ENCODE measurements around the gene GRID1. TPM values are rescaled to one million over a fixed set of nuclear protein-coding genes. Genes with fewer than 3 reads are reported as not detected.

Gene GRID1
- polyA plus RNA-seq, 1 of the 3 experiments (the other 2 are of a cell fraction): 0.13 TPM

DNA sequence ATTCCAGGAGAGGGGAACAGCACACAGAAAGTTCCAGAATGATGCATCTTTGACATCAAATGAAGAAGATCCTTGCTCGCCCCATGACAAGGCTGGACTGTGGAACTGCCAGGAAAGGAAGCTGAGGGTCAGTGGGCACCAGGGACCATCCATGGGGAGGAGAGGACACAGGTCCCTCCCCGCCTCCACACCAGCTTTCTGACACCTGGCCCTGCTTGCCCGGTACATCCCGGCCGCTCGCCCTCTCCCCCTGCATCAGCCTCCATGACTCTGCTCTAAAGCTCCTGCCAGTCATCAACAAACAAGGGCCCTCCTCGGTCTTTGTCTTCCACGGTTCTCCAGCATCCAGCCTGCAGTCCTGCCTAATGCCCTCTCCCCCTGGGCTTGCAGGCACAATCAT, 222.3 kb downstream of the GRID1 start:
- Histone ChIP-seq H3K27ac (ENCODE audit: low read depth in 2 of 2, low read length in 1 of 2) (no peak overlapping the region), H3K9me3 (no peaks in the 10 kb centered on the region), H2AFZ (ENCODE audit: low read depth) (no peak overlapping the region), H3F3A (replicated peaks; ENCODE audit: insufficient read depth) (no peaks in the 10 kb centered on the region), H3K9ac (no peak overlapping the region), H3K36me3 (replicated peaks in 1 of 2; ENCODE audit: control insufficient read depth in 1 of 2, insufficient read depth in 2 of 2, low read length in 1 of 2) (no peaks in the 10 kb centered on the region), H3K9me2 (no peaks in the 10 kb centered on the region), H3K27me3 (ENCODE audit: insufficient read depth) (no peaks in the 10 kb centered on the region), H3K4me2 (no peak overlapping the region), H3K4me1 (ENCODE audit: control insufficient read depth in 1 of 2, insufficient read depth in 2 of 2, low read depth in 1 of 2, low read length in 1 of 2) (no peaks in the 10 kb centered on the region), H3K79me2 (ENCODE audit: insufficient read depth) (no peaks in the 10 kb centered on the region), H4K20me1 (ENCODE audit: insufficient read depth) (no peaks in the 10 kb centered on the region), H3K4me3 (ENCODE audit: low read depth in 2 of 2, low read length in 1 of 2) (no peak overlapping the region)
- POLR2A ChIA-PET: no interaction called here
- no peak for DNase-seq
- CTCF ChIA-PET: no interaction called here
- 37% methylated on average over 8 of the region's 8 CpGs for WGBS (ENCODE audit: low lambda C conversion rate)
- TF ChIP-seq GATA2 (CRISPR knock-in tag; IDR thresholded peaks at IDR 0.05) (no peak), MXI1 (IDR thresholded peaks at IDR 0.05; ENCODE audit: low read depth, low read length) (no peak), RXRA (IDR thresholded peaks at IDR 0.05; ENCODE audit: borderline replicate concordance, low read depth) (no peak)
- TF ChIP-seq, protein P1, sequence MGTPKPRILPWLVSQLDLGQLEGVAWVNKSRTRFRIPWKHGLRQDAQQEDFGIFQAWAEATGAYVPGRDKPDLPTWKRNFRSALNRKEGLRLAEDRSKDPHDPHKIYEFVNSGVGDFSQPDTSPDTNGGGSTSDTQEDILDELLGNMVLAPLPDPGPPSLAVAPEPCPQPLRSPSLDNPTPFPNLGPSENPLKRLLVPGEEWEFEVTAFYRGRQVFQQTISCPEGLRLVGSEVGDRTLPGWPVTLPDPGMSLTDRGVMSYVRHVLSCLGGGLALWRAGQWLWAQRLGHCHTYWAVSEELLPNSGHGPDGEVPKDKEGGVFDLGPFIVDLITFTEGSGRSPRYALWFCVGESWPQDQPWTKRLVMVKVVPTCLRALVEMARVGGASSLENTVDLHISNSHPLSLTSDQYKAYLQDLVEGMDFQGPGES (IDR thresholded peaks at IDR 0.05; ENCODE audit: low read depth, low read length): no peak

- Histone ChIP-seq H3K9me3 (no peaks in the 10 kb centered on the region), H3K79me2 (ENCODE audit: insufficient read depth) (no peaks in the 10 kb centered on the region), H3K27me3 (ENCODE audit: insufficient read depth) (no peaks in the 10 kb centered on the region), H3K4me3 (ENCODE audit: low read depth in 2 of 2, low read length in 1 of 2) (no peak overlapping the region), H3K4me1 (ENCODE audit: control insufficient read depth in 1 of 2, insufficient read depth in 2 of 2, low read depth in 1 of 2, low read length in 1 of 2) (no peaks in the 10 kb centered on the region), H3K27ac (ENCODE audit: low read depth in 2 of 2, low read length in 1 of 2) (no peak overlapping the region), H3F3A (replicated peaks; ENCODE audit: insufficient read depth) (no peaks in the 10 kb centered on the region), H3K9ac (no peak overlapping the region), H3K4me2 (no peak overlapping the region), H2AFZ (ENCODE audit: low read depth) (no peak overlapping the region), H3K36me3 (replicated peaks in 1 of 2; ENCODE audit: control insufficient read depth in 1 of 2, insufficient read depth in 2 of 2, low read length in 1 of 2) (no peaks in the 10 kb centered on the region), H4K20me1 (ENCODE audit: insufficient read depth) (no peaks in the 10 kb centered on the region), H3K9me2 (no peaks in the 10 kb centered on the region)
- WGBS (ENCODE audit: low lambda C conversion rate): 35% methylated on average over 5 of the region's 5 CpGs
- CTCF ChIA-PET: interaction anchor here (0.9 kb wide), 1 partner anchor 66 kb away, joined by 3 read pairs; no protein-coding TSS in a partner anchor
- POLR2A ChIA-PET: no interaction called here
- TF ChIP-seq RXRA (IDR thresholded peaks at IDR 0.05; ENCODE audit: borderline replicate concordance, low read depth): no peak
- DNase-seq: no peak
These were observed 224.7 kb downstream of the GRID1 start for GRCh38 chr10:86141896-86142295.

DNA sequence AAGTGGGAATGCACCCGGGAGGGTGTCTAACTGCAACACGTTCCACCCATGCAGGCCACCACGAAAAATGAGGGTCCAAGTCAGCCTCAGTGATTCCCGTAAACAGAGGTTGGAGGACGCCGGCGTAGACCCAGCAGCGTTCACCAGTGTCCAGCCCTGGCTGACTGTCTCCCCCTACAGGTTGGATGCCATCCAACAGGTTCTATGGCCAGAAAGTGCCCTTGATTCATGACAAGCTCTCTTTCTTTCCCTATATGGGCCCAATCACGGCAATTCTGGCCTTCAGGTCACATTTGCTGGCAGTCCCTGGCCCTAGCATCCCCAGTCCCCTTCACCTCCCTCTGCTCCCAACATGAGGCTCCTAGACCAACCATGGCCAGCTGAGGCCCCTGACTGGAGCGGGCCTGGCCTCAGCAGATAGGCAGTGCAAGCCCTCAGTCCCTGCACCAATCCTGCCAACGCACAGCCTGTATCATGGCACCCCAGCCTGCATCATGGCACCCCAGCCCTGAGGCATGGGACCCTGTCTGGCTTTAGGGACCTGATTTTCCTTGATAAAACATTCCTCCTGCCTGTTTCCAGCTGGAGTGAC, 227.4 kb downstream of the GRID1 start:
- H3K4me3 ChIP-seq (ENCODE audit: low read depth in 2 of 2, low read length in 1 of 2): no peak overlapping the region
- DNase-seq: no peak
- H3K27me3 ChIP-seq (ENCODE audit: insufficient read depth): no peaks in the 10 kb centered on the region
- no peaks in the 10 kb centered on the region for H3K4me1 ChIP-seq (ENCODE audit: control insufficient read depth in 1 of 2, insufficient read depth in 2 of 2, low read depth in 1 of 2, low read length in 1 of 2)
- ChIA-PET CTCF (interaction anchor here (0.9 to 1.6 kb wide), 6 partner anchors 9 to 592 kb away, joined by 3 to 4 read pairs (median 3); no protein-coding TSS in a partner anchor), POLR2A (no interaction called here)
- TF ChIP-seq RFX5 (IDR thresholded peaks at IDR 0.05; ENCODE audit: low read length) (no peak), SMC3 (IDR thresholded peaks at IDR 0.05; ENCODE audit: low read depth, low read length) (peak; percentile 4; the same call in 1 of the 2 replicates), CTCF (IDR thresholded peaks at IDR 0.05) (0 out of 2 replicates have a peak, but pooled peaks have one; percentile 7), TEAD4 (IDR thresholded peaks at IDR 0.05; ENCODE audit: borderline replicate concordance, insufficient read depth) (no peak), FOXM1 (IDR thresholded peaks at IDR 0.05; ENCODE audit: low read depth) (no peak), MEF2A (IDR thresholded peaks at IDR 0.05; ENCODE audit: borderline replicate concordance, low read depth) (no peak), ELF1 (IDR thresholded peaks at IDR 0.05) (no peak), TCF12 (IDR thresholded peaks at IDR 0.05) (no peak), RAD21 (IDR thresholded peaks at IDR 0.05; ENCODE audit: low read length) (peak; percentile 57)
- TF ChIP-seq, protein P2, sequence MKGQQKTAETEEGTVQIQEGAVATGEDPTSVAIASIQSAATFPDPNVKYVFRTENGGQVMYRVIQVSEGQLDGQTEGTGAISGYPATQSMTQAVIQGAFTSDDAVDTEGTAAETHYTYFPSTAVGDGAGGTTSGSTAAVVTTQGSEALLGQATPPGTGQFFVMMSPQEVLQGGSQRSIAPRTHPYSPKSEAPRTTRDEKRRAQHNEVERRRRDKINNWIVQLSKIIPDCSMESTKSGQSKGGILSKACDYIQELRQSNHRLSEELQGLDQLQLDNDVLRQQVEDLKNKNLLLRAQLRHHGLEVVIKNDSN (IDR thresholded peaks at IDR 0.05; ENCODE audit: borderline replicate concordance, low read depth): no peak
- TF ChIP-seq, protein P3, sequence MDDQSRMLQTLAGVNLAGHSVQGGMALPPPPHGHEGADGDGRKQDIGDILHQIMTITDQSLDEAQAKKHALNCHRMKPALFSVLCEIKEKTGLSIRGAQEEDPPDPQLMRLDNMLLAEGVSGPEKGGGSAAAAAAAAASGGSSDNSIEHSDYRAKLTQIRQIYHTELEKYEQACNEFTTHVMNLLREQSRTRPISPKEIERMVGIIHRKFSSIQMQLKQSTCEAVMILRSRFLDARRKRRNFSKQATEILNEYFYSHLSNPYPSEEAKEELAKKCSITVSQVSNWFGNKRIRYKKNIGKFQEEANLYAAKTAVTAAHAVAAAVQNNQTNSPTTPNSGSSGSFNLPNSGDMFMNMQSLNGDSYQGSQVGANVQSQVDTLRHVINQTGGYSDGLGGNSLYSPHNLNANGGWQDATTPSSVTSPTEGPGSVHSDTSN (IDR thresholded peaks at IDR 0.05): no peak
- H2AFZ ChIP-seq (ENCODE audit: low read depth): no peak overlapping the region
- no peaks in the 10 kb centered on the region for H3K79me2 ChIP-seq (ENCODE audit: insufficient read depth)
- H4K20me1 ChIP-seq (ENCODE audit: insufficient read depth): no peaks in the 10 kb centered on the region
- no peaks in the 10 kb centered on the region for H3K36me3 ChIP-seq (replicated peaks in 1 of 2; ENCODE audit: control insufficient read depth in 1 of 2, insufficient read depth in 2 of 2, low read length in 1 of 2)
- no peak overlapping the region for H3K4me2 ChIP-seq
- no peaks in the 10 kb centered on the region for H3K9me2 ChIP-seq
- no peaks in the 10 kb centered on the region for H3F3A ChIP-seq (replicated peaks; ENCODE audit: insufficient read depth)
- WGBS (ENCODE audit: low lambda C conversion rate): 31% methylated on average over 9 of the region's 11 CpGs
- H3K27ac ChIP-seq (ENCODE audit: low read depth in 2 of 2, low read length in 1 of 2): no peak overlapping the region
- H3K9ac ChIP-seq: no peak overlapping the region
- no peaks in the 10 kb centered on the region for H3K9me3 ChIP-seq
